ENCODE data around the gene CILP. TPM values are rescaled to one million over a fixed set of nuclear protein-coding genes. Genes with fewer than 3 reads are reported as not detected.

CILP gene
- total RNA-seq, 1 donor from 2014 or later = not detected

GRCh38 chr15:65255486-65256140 lies 44.3 kb upstream of the CILP start:
- no peaks in the 10 kb centered on the region for H3K9me3 Mint-ChIP-seq (ENCODE audit: unreplicated experiment)
- H3K4me3 Mint-ChIP-seq (ENCODE audit: unreplicated experiment) = no peak overlapping the region
- H3K4me1 Mint-ChIP-seq (ENCODE audit: unreplicated experiment) = no peaks in the 10 kb centered on the region
- DNase-seq (ENCODE audit: low spot score) = no peak
- H3K36me3 Mint-ChIP-seq (ENCODE audit: low read depth, unreplicated experiment) = no peaks in the 10 kb centered on the region
- H3K27me3 Mint-ChIP-seq (ENCODE audit: unreplicated experiment) = no peaks in the 10 kb centered on the region
- H3K27ac Mint-ChIP-seq (ENCODE audit: unreplicated experiment) = no peak overlapping the region
- no peak for TF ChIP-seq CTCF (IDR thresholded peaks at IDR 0.05; ENCODE audit: unreplicated experiment)

GRCh38 chr15:65254758-65255157 lies 43.5 kb upstream of the CILP start:
- Mint-ChIP-seq H3K27me3 (ENCODE audit: unreplicated experiment) (no peaks in the 10 kb centered on the region), H3K36me3 (ENCODE audit: low read depth, unreplicated experiment) (no peaks in the 10 kb centered on the region), H3K9me3 (ENCODE audit: unreplicated experiment) (no peaks in the 10 kb centered on the region), H3K4me1 (ENCODE audit: unreplicated experiment) (no peaks in the 10 kb centered on the region), H3K4me3 (ENCODE audit: unreplicated experiment) (no peak overlapping the region), H3K27ac (ENCODE audit: unreplicated experiment) (no peak overlapping the region)
- no peak for DNase-seq (ENCODE audit: low spot score)
- no peak for TF ChIP-seq CTCF (IDR thresholded peaks at IDR 0.05; ENCODE audit: unreplicated experiment)

GRCh38 chr15:65254356-65254755 lies 43.1 kb upstream of the CILP start:
- no peak overlapping the region for H3K4me3 Mint-ChIP-seq (ENCODE audit: unreplicated experiment)
- H3K9me3 Mint-ChIP-seq (ENCODE audit: unreplicated experiment) = no peaks in the 10 kb centered on the region
- no peaks in the 10 kb centered on the region for H3K4me1 Mint-ChIP-seq (ENCODE audit: unreplicated experiment)
- no peak overlapping the region for H3K27ac Mint-ChIP-seq (ENCODE audit: unreplicated experiment)
- H3K36me3 Mint-ChIP-seq (ENCODE audit: low read depth, unreplicated experiment) = no peaks in the 10 kb centered on the region
- no peaks in the 10 kb centered on the region for H3K27me3 Mint-ChIP-seq (ENCODE audit: unreplicated experiment)
- TF ChIP-seq CTCF (IDR thresholded peaks at IDR 0.05; ENCODE audit: unreplicated experiment) = no peak
- no peak for DNase-seq (ENCODE audit: low spot score)

- Mint-ChIP-seq H3K36me3 (ENCODE audit: low read depth, unreplicated experiment) (peaks cover 4% of the 10 kb centered on the region), H3K9me3 (ENCODE audit: unreplicated experiment) (no peaks in the 10 kb centered on the region), H3K27ac (ENCODE audit: unreplicated experiment) (no peak overlapping the region), H3K4me3 (ENCODE audit: unreplicated experiment) (no peak overlapping the region), H3K27me3 (ENCODE audit: unreplicated experiment) (peaks cover 3% of the 10 kb centered on the region), H3K4me1 (ENCODE audit: unreplicated experiment) (no peaks in the 10 kb centered on the region)
- no peak for TF ChIP-seq CTCF (IDR thresholded peaks at IDR 0.05; ENCODE audit: unreplicated experiment)
- no peak for DNase-seq (ENCODE audit: low spot score)
Observed at GRCh38 chr15:65249641-65250040, 38.4 kb upstream of the CILP start.

GRCh38 chr15:65248511-65249255 lies 37.4 kb upstream of the CILP start:
- Mint-ChIP-seq H3K27ac (ENCODE audit: unreplicated experiment) (no peak overlapping the region), H3K4me3 (ENCODE audit: unreplicated experiment) (no peak overlapping the region), H3K27me3 (ENCODE audit: unreplicated experiment) (peaks cover 3% of the 10 kb centered on the region), H3K4me1 (ENCODE audit: unreplicated experiment) (no peaks in the 10 kb centered on the region), H3K9me3 (ENCODE audit: unreplicated experiment) (no peaks in the 10 kb centered on the region), H3K36me3 (ENCODE audit: low read depth, unreplicated experiment) (peaks cover 4% of the 10 kb centered on the region)
- DNase-seq (ENCODE audit: low spot score) = no peak
- TF ChIP-seq CTCF (IDR thresholded peaks at IDR 0.05; ENCODE audit: unreplicated experiment) = no peak

All from endothelial cell (in vitro differentiated cells).